CD4-positive, CD25-positive, alpha-beta regulatory T cell (primary cell): ENCODE measurements around the gene VIPR2. TPM values are rescaled to one million over a fixed set of nuclear protein-coding genes. Genes with fewer than 3 reads are reported as not detected.
A peak's percentile ranks its signal among the peaks of the same experiment; 100 is the strongest.

Experiments
- ATAC-seq, 2 donors: fragments of 150-1000 bp; cut with Tn5 transposase; one replicate each; pipeline ENCODE4 v1.10.0; 2021; ENCODE audit warnings: low read depth in 2 of 2, moderate number of reproducible peaks in 2 of 2, moderate library complexity in 1 of 2
- DNase-seq, 3 donors: peaks; one replicate each; pipeline versions ENCODE4 v3.0.0 to v3.0.0-alpha.2; 2012 to 2022; ENCODE audit warnings: mixed read lengths in 1 of 3
- H3K27ac ChIP-seq: one replicate; pipeline ENCODE4 v1.7.0; 2013; ENCODE audit warnings: mild to moderate bottlenecking, low read length; ENCODE audit not compliant: insufficient read depth, poor library complexity, severe bottlenecking
- H3K27me3 ChIP-seq: one replicate; pipeline ENCODE4 v1.7.0; 2013; ENCODE audit warnings: low read length; ENCODE audit not compliant: control insufficient read depth, insufficient read depth
- H3K36me3 ChIP-seq: one replicate; pipeline ENCODE4 v1.7.0; 2013; ENCODE audit warnings: mild to moderate bottlenecking, low read length, moderate library complexity; ENCODE audit not compliant: control insufficient read depth, insufficient read depth
- H3K4me1 ChIP-seq: 2 replicates; pipeline ENCODE4 v1.7.0; 2013; ENCODE audit warnings: mild to moderate bottlenecking, low read length; ENCODE audit not compliant: insufficient read depth, control insufficient read depth, poor library complexity, severe bottlenecking
- H3K4me3 ChIP-seq: one replicate; pipeline ENCODE4 v1.7.0; 2013; ENCODE audit warnings: low read depth, mild to moderate bottlenecking, low read length, moderate library complexity
- H3K9me3 ChIP-seq, 2 experiments: 1 replicate in 1 of 2; 2 replicates in 1 of 2; pipeline ENCODE4 v1.7.0; 2013; ENCODE audit warnings: low read length in 2 of 2, mild to moderate bottlenecking in 1 of 2, moderate library complexity in 1 of 2; ENCODE audit not compliant: control insufficient read depth in 2 of 2
- H3K27ac Mint-ChIP-seq, 3 donors: one replicate each; pipeline ENCODE4 v1.8.0; 2020 to 2022; ENCODE audit warnings: mild to moderate bottlenecking in 3 of 3, mixed read lengths in 3 of 3, moderate library complexity in 2 of 3
- H3K27me3 Mint-ChIP-seq: one replicate; pipeline ENCODE4 v1.8.0; 2022; ENCODE audit warnings: mild to moderate bottlenecking, mixed read lengths
- H3K36me3 Mint-ChIP-seq: one replicate; pipeline ENCODE4 v1.8.0; 2020; ENCODE audit warnings: mixed read lengths
- H3K4me1 Mint-ChIP-seq, 4 donors: one replicate each; pipeline ENCODE4 v1.8.0; 2020 to 2022; ENCODE audit warnings: mixed read lengths in 4 of 4, mild to moderate bottlenecking in 1 of 4
- H3K4me3 Mint-ChIP-seq, 4 donors: one replicate each; pipeline ENCODE4 v1.8.0; 2020 to 2022; ENCODE audit warnings: mild to moderate bottlenecking in 4 of 4, mixed read lengths in 4 of 4, moderate library complexity in 3 of 4
- H3K9me3 Mint-ChIP-seq, 7 donors: one replicate each; pipeline ENCODE4 v1.8.0; 2020 to 2022; ENCODE audit warnings: mixed read lengths in 7 of 7, mild to moderate bottlenecking in 3 of 7, moderate library complexity in 2 of 7
- polyA plus RNA-seq, 4 donors: library from polyadenylated mRNA; unstranded; fragments of 300-500 nt; fragmentation: Illumina TruSeq; gene quantifications; one replicate each; pipeline ENCODE4 v1.2.3, GENCODE V29; 2021
- total RNA-seq: library from RNA; stranded (reverse); gene quantifications from one replicate; pipeline ENCODE4 v1.2.3, GENCODE V29; 2022

The VIPR2 gene
- total and polyA plus RNA-seq, 5 donors from 2014 or later: not detected

DNA sequence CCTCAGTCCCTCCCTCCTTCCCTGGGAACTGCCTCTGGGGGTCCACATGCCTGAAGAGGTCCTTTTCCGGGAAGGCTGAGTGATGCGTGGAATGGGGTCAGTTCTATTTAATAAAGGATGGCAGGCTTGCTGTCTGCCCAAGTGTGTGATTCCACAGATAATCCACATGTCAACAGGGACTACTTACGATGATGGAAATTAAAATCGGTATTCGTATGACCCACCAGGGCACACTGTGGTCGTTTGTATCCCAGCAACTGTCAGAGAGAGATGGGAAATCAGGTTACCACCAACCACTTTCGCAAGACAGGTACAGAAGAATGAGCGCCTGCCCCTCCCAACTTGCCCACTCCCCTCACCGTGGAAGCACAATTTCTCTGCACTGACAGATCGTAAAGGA lies 110.3 kb downstream of the VIPR2 start:
- H3K4me3 Mint-ChIP-seq: no peak overlapping the region
- no peaks in the 10 kb centered on the region for H3K36me3 Mint-ChIP-seq

DNA sequence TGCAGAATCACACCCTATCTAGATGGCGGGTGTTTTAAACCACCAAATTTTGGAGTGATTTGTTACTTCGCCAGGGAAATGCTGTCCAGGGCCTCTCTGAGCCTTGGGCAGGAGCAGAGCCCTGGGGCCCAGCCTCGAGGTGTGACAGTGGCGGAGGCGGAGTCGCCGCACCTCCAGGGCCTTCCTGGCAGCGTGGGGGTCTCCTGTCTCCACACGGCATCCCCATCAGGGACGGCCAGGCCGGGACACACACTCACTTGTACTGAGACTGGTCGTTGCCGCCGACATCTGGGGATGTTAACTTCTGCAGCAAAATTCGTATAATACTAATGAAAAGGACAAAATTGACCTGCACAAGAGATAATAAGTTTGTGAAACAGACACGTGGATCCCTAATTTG lies 110.7 kb downstream of the VIPR2 start:
- Mint-ChIP-seq H3K4me3 (no peak overlapping the region), H3K27me3 (peaks cover 25% of the 10 kb centered on the region), H3K27ac (no peak overlapping the region), H3K4me1 (peaks cover 0 to 6% (median 0%) of the 10 kb centered on the region in 4 donors), H3K36me3 (no peaks in the 10 kb centered on the region), H3K9me3 (peaks cover 0 to 2% (median 0%) of the 10 kb centered on the region in 7 donors)
- Histone ChIP-seq H3K27me3 (no peaks in the 10 kb centered on the region), H3K36me3 (no peaks in the 10 kb centered on the region), H3K4me3 (no peak overlapping the region), H3K4me1 (peaks cover 6% of the 10 kb centered on the region), H3K9me3 (no peaks in the 10 kb centered on the region), H3K27ac (no peak overlapping the region)
- ATAC-seq (no peak), DNase-seq (no peak)

More for the DNA sequence above, 110.3 kb downstream of the VIPR2 start:
- H3K36me3 ChIP-seq: no peaks in the 10 kb centered on the region
- Mint-ChIP-seq H3K9me3 (peaks cover 0 to 2% (median 0%) of the 10 kb centered on the region in 7 donors), H3K27me3 (peaks cover 25% of the 10 kb centered on the region), H3K27ac (no peak overlapping the region), H3K4me1 (peaks cover 0 to 6% (median 0%) of the 10 kb centered on the region in 4 donors)
- peaks cover 6% of the 10 kb centered on the region for H3K4me1 ChIP-seq
- ATAC-seq (no peak), DNase-seq (no peak)
- H3K9me3 ChIP-seq: no peaks in the 10 kb centered on the region
- no peaks in the 10 kb centered on the region for H3K27me3 ChIP-seq
- H3K4me3 ChIP-seq: no peak overlapping the region
- H3K27ac ChIP-seq: no peak overlapping the region

DNA sequence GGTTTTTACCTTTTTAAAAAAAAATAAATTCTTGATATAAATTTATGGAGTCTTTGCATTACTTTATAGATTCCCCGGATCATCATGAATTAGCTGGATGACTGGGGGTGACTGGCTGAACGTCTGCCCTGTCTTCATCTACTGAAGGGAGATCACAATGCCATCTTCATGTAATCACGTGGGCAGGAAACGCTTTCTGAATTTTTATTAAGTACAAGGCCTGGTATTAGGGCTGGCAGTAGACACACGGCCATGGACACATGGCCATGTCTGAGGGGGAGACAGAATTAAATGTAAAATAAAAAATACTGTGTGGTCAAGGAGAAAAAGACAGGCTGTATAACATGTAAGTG lies 111.2 kb downstream of the VIPR2 start:
- Histone ChIP-seq H3K36me3 (no peaks in the 10 kb centered on the region), H3K9me3 (no peaks in the 10 kb centered on the region), H3K4me3 (no peak overlapping the region), H3K27me3 (no peaks in the 10 kb centered on the region), H3K4me1 (peaks cover 6% of the 10 kb centered on the region), H3K27ac (no peak overlapping the region)
- Mint-ChIP-seq H3K27ac (no peak overlapping the region), H3K9me3 (peaks cover 0 to 2% (median 0%) of the 10 kb centered on the region in 7 donors), H3K4me3 (no peak overlapping the region), H3K4me1 (peaks cover 0 to 6% (median 0%) of the 10 kb centered on the region in 4 donors), H3K36me3 (no peaks in the 10 kb centered on the region), H3K27me3 (peaks cover 25% of the 10 kb centered on the region)
- ATAC-seq: no peak
- DNase-seq: no peak

DNA sequence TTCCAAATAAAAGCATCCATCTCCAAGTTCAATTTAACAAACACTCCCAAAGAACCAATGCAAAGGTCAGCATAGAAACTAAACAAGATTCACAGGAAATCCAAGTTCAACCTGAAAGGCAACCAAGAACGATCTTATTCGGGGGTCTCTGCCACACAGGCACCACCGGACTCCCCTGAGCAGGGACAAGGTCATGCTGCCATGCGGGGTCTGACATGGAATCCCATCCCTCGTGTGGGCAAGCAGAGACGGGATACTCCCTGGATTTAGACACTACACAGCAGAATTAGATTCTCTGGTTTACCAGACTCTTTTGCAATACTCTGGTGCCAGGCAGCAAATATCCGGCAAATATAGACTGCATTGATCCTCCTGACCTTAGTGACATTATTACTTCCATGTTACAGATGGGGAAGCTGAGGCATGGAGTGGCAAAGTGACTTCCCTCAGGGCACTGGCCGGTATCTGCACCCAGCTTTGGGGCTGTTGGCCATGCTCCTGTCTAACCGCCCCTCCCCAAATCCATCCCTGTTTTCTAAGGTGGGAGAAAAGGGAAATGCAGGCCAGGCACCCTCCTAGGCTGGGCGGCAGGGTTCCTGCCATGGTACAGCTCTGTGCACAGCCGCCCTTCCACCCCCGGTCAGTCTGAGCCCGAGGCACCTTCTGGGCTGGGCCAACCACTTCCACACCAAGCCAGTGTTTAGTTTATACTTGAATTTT lies 111.8 kb downstream of the VIPR2 start:
- no peak for ATAC-seq
- H3K4me1 Mint-ChIP-seq: peaks cover 0 to 6% (median 0%) of the 10 kb centered on the region in 4 donors
- DNase-seq: no peak

DNA sequence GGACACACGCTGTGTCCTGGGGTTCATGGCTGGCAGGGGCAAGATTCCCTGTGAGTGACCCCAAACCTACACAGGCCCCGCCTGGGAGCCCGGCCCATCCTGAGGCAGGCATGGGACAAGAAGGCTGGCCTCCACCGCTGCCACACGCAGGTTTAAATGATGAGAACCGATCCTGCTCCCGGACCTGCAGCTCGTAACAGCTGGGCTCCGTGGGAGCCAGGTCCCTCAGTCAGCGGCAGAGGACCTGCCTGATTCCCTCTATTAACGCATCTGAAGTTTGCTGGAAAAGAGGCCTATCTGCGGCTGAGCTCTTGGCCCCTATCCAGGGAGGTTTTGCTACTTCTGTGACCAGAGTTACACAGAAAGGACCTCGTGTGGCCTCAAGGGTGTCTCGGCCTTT lies 112.3 kb downstream of the VIPR2 start:
- Histone ChIP-seq H3K27me3 (no peaks in the 10 kb centered on the region), H3K4me3 (no peak overlapping the region), H3K9me3 (no peaks in the 10 kb centered on the region), H3K36me3 (no peaks in the 10 kb centered on the region), H3K27ac (no peak overlapping the region), H3K4me1 (peaks cover 6% of the 10 kb centered on the region)
- ATAC-seq (no peak), DNase-seq (no peak)
- Mint-ChIP-seq H3K27ac (no peak overlapping the region), H3K36me3 (no peaks in the 10 kb centered on the region), H3K4me1 (peaks cover 0 to 6% (median 0%) of the 10 kb centered on the region in 4 donors), H3K27me3 (peaks cover 30% of the 10 kb centered on the region), H3K4me3 (no peak overlapping the region), H3K9me3 (peaks cover 0 to 2% (median 0%) of the 10 kb centered on the region in 7 donors)

More for the DNA sequence above, 111.8 kb downstream of the VIPR2 start:
- Mint-ChIP-seq H3K4me3 (no peak overlapping the region), H3K36me3 (no peaks in the 10 kb centered on the region), H3K9me3 (peaks cover 0 to 2% (median 0%) of the 10 kb centered on the region in 7 donors), H3K27me3 (peaks cover 29% of the 10 kb centered on the region), H3K27ac (no peak overlapping the region)
- no peaks in the 10 kb centered on the region for H3K36me3 ChIP-seq
- no peaks in the 10 kb centered on the region for H3K27me3 ChIP-seq
- no peak overlapping the region for H3K4me3 ChIP-seq
- no peak overlapping the region for H3K27ac ChIP-seq
- H3K4me1 ChIP-seq: peaks cover 6% of the 10 kb centered on the region
- H3K9me3 ChIP-seq: no peaks in the 10 kb centered on the region

DNA sequence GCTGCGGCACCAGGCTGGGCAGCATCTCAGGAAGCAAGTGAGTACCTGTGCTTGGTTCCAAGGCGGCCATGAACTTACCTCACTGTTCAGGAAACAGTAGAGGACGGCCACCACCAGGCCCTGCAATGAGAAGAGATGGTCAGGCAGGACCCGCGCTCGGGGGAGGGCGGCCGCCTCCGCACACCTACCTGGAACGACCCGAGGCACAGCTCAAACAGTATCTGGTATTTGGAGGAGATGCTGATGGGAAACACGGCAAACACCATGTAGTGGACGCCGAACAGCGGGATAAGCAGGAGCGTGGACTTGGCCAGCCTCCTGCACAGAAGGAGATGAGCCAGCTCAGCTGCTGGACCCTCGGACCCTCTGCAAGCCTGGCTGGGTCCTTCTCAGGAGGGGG lies 112.9 kb downstream of the VIPR2 start:
- DNase-seq (no peak), ATAC-seq (no peak)
- peaks cover 0 to 2% (median 0%) of the 10 kb centered on the region in 7 donors for H3K9me3 Mint-ChIP-seq
- no peak overlapping the region for H3K27ac Mint-ChIP-seq
- Histone ChIP-seq H3K27me3 (no peaks in the 10 kb centered on the region), H3K27ac (no peak overlapping the region), H3K36me3 (no peaks in the 10 kb centered on the region), H3K9me3 (no peaks in the 10 kb centered on the region), H3K4me1 (peaks cover 6% of the 10 kb centered on the region), H3K4me3 (no peak overlapping the region)
- no peaks in the 10 kb centered on the region for H3K36me3 Mint-ChIP-seq
- H3K4me1 Mint-ChIP-seq: peaks cover 0 to 9% (median 0%) of the 10 kb centered on the region in 4 donors
- peaks cover 30% of the 10 kb centered on the region for H3K27me3 Mint-ChIP-seq
- H3K4me3 Mint-ChIP-seq: no peak overlapping the region

DNA sequence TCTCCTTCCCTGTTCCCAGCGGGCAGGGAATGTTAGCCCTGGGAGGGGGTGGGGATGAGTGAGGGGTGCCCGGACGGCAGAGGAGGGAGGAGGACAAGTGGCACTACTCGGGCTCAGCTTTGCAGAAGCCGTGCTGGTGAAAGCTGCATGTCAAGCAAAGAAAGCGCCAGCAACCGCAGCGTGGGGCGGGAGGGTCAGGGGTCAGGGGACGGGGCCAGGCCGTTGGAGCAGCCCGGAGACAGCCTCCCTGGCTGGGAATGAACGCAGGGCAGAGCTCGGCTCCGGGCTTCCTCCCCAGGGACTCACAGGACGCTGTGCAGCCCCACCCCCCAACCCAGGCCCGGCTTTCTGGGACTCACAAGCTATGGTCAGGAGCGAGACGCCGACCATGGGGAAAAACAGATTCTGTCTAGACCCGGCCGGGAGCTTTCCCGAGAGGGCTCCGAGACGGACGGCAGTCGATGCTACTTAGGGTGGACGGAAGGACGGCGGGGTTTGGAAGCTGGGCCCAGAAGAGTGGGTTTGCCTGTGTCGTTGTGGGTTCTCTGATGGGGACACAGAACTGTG lies 113.4 kb downstream of the VIPR2 start:
- Mint-ChIP-seq H3K4me1 (peaks cover 0 to 14% (median under 1%) of the 10 kb centered on the region in 4 donors), H3K9me3 (peaks cover 0 to 2% (median 0%) of the 10 kb centered on the region in 7 donors), H3K36me3 (no peaks in the 10 kb centered on the region), H3K27ac (peak overlapping the region in 1 of 3 donors; percentile 76), H3K27me3 (peaks cover 31% of the 10 kb centered on the region), H3K4me3 (peak overlapping the region in 2 of 4 donors; percentile 56 to 66)
- no peak overlapping the region for H3K27ac ChIP-seq
- H3K36me3 ChIP-seq: no peaks in the 10 kb centered on the region
- H3K4me3 ChIP-seq: no peak overlapping the region
- no peaks in the 10 kb centered on the region for H3K9me3 ChIP-seq
- no peak for DNase-seq
- H3K4me1 ChIP-seq: peaks cover 6% of the 10 kb centered on the region
- no peaks in the 10 kb centered on the region for H3K27me3 ChIP-seq
- no peak for ATAC-seq
